Testis (tissue), 3 donors: ENCODE measurements around the gene ROR2. TPM values are rescaled to one million over a fixed set of nuclear protein-coding genes. Genes with fewer than 3 reads are reported as not detected.

ENCODE experiments used
- DNase-seq: peaks from one replicate; pipeline ENCODE4 v3.0.0-alpha.2; 2019
- H3K27ac ChIP-seq, 2 donors: fragments of 200-600 bp; sonication (generic); one replicate each; pipeline ENCODE4 v1.5.1; 2019
- H3K27me3 ChIP-seq: fragments of 200-600 bp; sonication (generic); one replicate; pipeline ENCODE4 v1.5.1; 2019
- H3K36me3 ChIP-seq: fragments of 200-600 bp; sonication (generic); one replicate; pipeline ENCODE4 v1.5.1; 2017; ENCODE audit warnings: low read depth; ENCODE audit errors: missing control alignments
- H3K4me1 ChIP-seq: fragments of 200-600 bp; sonication (generic); one replicate; pipeline ENCODE4 v1.5.1; 2019
- H3K4me3 ChIP-seq, 2 donors: fragments of 200-600 bp; sonication (generic); one replicate each; pipeline ENCODE4 v1.5.1; 2017 to 2019
- H3K9me3 ChIP-seq: fragments of 200-600 bp; sonication (generic); one replicate; pipeline ENCODE4 v1.5.1; 2017
- POLR2A ChIP-seq: fragments of 450-650 bp; IDR thresholded peaks from one replicate; pipeline ENCODE4 v1.6.1; 2017; ENCODE audit warnings: antibody characterized with exemption, mild to moderate bottlenecking, moderate library complexity
- WGBS, 2 donors: methylation state at CpG; one replicate each; pipeline ENCODE4 v1.1.5; 2018; 5-methylcytosine and 5-hydroxymethylcytosine counted together
- intact Hi-C: fragments of 100-400 bp; cut with DNase I; formaldehyde crosslinking; loops from one replicate; pipeline ENCODE4 v1.15.1; 2023; ENCODE audit warnings: low total_unique reads
- polyA plus RNA-seq: library from polyadenylated mRNA; stranded (reverse); fragments of 350-450 nt; fragmentation: Illumina TruSeq; extraction: RNeasy Lipid Tissue Mini Kit (QIAGEN cat#74804); gene quantifications from one replicate; pipeline ENCODE4 v1.2.3, GENCODE V29; 2014; ENCODE audit warnings: low read depth, low replicate concordance; ENCODE audit not compliant: insufficient read depth
- total RNA-seq, 2 donors: library from RNA; depleted of rRNA; stranded (reverse); fragments of >200 nt; gene quantifications; one replicate each; pipeline ENCODE4 v1.2.3, GENCODE V29; 2016
- TF ChIP-seq, protein P1 (sequence below), 3 experiments: fragments of 450-650 bp in 2 of 3; fragments of 200-600 bp in 1 of 3; sonication (generic) in 1 of 3; IDR thresholded peaks; one replicate each; pipeline ENCODE4 v1.5.1; 2016 to 2019; ENCODE audit warnings: antibody characterized with exemption in 3 of 3, mild to moderate bottlenecking in 2 of 3, moderate library complexity in 1 of 3

The ROR2 gene
- total and polyA plus RNA-seq, 3 donors from 2014 or later: 11.5 to 16.5 (median 12.3) TPM

DNA sequence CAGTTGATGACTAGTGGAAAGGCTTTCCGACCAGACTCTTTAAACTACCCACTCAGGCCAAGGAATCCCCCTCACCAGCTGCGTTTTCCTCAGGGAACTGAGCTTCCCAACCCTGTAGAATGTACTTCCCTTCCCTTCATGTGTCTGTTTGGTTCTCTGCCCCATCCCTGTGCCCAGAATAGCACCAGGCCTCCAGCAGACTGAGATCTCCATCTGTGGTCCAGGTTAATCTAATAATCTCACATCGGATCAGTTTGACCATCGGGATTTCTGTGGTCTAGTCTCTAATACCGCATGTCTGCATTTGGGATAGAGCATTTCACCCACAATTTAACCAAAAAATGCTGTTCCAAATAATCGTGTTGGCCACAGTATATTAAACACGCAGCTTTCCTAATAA is 237.2 kb downstream of the ROR2 start:
- intact Hi-C loops: no loop called here
- Histone ChIP-seq H3K36me3 (no peaks in the 10 kb centered on the region), H3K9me3 (no peaks in the 10 kb centered on the region), H3K27me3 (no peaks in the 10 kb centered on the region), H3K4me3 (no peak overlapping the region), H3K27ac (no peak overlapping the region), H3K4me1 (no peaks in the 10 kb centered on the region)
- 60 to 67% methylated on average over 7 of the region's 7 CpGs for WGBS, 2 donors
- no peak for DNase-seq
- TF ChIP-seq, protein P1, sequence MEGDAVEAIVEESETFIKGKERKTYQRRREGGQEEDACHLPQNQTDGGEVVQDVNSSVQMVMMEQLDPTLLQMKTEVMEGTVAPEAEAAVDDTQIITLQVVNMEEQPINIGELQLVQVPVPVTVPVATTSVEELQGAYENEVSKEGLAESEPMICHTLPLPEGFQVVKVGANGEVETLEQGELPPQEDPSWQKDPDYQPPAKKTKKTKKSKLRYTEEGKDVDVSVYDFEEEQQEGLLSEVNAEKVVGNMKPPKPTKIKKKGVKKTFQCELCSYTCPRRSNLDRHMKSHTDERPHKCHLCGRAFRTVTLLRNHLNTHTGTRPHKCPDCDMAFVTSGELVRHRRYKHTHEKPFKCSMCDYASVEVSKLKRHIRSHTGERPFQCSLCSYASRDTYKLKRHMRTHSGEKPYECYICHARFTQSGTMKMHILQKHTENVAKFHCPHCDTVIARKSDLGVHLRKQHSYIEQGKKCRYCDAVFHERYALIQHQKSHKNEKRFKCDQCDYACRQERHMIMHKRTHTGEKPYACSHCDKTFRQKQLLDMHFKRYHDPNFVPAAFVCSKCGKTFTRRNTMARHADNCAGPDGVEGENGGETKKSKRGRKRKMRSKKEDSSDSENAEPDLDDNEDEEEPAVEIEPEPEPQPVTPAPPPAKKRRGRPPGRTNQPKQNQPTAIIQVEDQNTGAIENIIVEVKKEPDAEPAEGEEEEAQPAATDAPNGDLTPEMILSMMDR (IDR thresholded peaks at IDR 0.05): no peak
- no peak for TF ChIP-seq POLR2A

DNA sequence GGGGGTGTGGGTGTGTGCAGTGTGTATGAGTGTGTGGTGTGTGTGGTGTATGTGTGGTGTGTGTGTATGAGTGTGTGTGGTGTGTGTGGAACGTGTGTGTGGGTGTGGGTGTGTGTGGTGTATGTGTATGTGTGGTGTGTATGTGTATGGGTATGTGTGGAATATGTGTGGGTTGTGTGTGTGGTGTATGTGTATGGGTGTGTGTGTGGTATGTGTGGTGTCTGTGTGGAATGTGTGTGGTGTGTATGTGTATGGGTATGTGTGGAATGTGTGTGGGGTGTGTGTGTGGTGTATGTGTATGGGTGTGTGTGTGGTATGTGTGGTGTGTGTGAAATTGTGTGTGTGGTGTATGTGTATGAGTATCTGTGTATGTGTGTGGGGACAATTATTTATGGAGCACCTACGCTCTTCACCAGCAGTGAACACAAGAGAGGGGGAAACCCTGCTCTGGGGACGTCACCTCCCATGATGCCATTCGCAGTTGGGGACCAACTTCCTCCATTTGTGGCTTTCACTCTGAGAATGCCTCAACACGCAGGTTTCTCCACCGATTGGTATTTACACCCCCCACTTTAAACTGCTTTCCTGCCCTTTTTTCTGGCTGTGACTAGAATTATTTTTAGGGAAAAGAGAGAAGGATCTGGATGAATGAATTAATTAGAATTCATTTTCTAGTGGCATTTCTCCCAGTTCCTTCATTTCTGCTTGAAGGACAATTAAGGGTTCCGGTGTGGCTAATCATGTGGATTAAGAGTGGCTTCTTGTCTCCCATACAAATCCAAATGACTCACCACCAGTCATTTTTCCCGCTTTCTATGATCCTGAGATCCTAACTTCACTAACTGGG is 238.1 kb downstream of the ROR2 start:
- H3K36me3 ChIP-seq: no peaks in the 10 kb centered on the region
- WGBS, 2 donors: 57 to 62% methylated on average over 8 of the region's 8 CpGs
- H3K27ac ChIP-seq: no peak overlapping the region
- no peaks in the 10 kb centered on the region for H3K9me3 ChIP-seq
- peak; percentile 41 for DNase-seq
- intact Hi-C loops: no loop called here
- no peaks in the 10 kb centered on the region for H3K27me3 ChIP-seq
- TF ChIP-seq, protein P1 (IDR thresholded peaks at IDR 0.05): no peak
- no peak for TF ChIP-seq POLR2A
- no peak overlapping the region for H3K4me3 ChIP-seq
- no peaks in the 10 kb centered on the region for H3K4me1 ChIP-seq

DNA sequence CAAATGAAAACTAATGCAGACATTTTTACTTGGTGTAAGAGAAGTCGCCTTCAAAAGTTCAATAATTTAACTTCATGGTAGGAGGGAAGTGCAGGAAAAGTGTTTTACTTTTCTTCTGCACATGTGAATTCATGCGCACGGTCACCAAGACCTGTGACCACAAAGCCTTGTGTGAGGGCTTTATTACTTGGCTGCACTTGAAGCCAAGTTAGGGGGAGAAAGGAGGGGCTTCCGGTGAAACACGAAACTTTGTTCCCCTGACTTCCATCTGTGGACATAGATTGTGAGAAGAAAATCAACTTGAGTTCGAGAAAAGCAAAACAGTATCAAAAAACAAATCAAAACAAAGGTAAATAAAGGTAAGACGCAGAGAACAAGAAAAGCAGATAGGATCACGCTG is 239.9 kb downstream of the ROR2 start:
- 74 to 87% methylated on average over 8 of the region's 8 CpGs for WGBS, 2 donors
- TF ChIP-seq, protein P1 (IDR thresholded peaks at IDR 0.05): no peak
- TF ChIP-seq POLR2A: no peak
- intact Hi-C loops: no loop called here
- Histone ChIP-seq H3K27ac (no peak overlapping the region), H3K4me1 (no peaks in the 10 kb centered on the region), H3K27me3 (no peaks in the 10 kb centered on the region), H3K9me3 (no peaks in the 10 kb centered on the region), H3K36me3 (no peaks in the 10 kb centered on the region), H3K4me3 (no peak overlapping the region)
- DNase-seq: no peak

DNA sequence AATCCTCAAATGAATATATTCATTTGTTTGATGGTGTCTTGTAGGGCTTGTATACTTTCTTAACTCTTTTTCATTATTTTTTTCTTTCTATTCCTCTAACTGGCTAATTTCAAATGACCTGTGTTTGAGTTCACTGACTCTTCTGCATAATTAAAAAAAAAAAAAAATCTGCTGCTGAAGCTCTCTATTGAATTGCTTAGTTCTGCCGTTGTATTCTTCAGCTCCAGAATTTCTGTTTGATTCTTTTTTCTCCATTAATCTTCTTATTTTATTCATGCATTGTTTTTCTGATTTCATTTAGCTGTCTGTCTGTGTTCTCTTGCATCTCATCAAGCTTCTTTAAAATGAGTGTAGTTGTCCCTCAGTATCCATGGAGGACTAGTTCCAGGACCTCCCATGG is 244.6 kb downstream of the ROR2 start:
- no peaks in the 10 kb centered on the region for H3K36me3 ChIP-seq
- no peaks in the 10 kb centered on the region for H3K27me3 ChIP-seq
- no peaks in the 10 kb centered on the region for H3K9me3 ChIP-seq
- H3K4me1 ChIP-seq: no peaks in the 10 kb centered on the region
- intact Hi-C loops: no loop called here
- H3K27ac ChIP-seq: no peak overlapping the region
- 87 to 96% methylated on average over 1 of the region's 1 CpG for WGBS, 2 donors
- no peak for DNase-seq
- H3K4me3 ChIP-seq: no peak overlapping the region
- TF ChIP-seq POLR2A: no peak
- TF ChIP-seq, protein P1 (IDR thresholded peaks at IDR 0.05): no peak

DNA sequence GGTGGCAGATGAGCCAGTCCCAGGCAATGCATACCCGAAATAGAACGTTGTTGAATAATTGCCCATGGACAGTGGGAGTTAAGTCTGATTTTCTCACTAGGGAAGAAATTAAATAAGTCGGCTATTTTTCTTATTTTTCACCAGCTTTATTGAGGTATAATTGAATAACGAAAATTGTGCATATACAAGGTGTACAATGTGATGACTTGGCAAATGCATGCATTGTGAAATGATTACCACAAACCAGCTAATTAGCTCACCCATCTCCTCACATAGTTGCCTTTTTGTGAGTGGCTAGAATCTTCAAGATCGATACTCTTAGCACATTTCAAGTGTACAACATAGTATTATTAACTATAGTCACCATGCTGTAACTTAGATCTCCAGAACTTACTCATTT is 249.6 kb downstream of the ROR2 start:
- Histone ChIP-seq H3K4me3 (no peak overlapping the region), H3K27ac (no peak overlapping the region), H3K9me3 (no peaks in the 10 kb centered on the region), H3K4me1 (no peaks in the 10 kb centered on the region), H3K36me3 (no peaks in the 10 kb centered on the region), H3K27me3 (no peaks in the 10 kb centered on the region)
- WGBS, 2 donors: 90 to 94% methylated on average over 5 of the region's 5 CpGs
- no peak for DNase-seq
- intact Hi-C loops: no loop called here
- TF ChIP-seq, protein P1 (IDR thresholded peaks at IDR 0.05): no peak
- TF ChIP-seq POLR2A: no peak
